TTC549 (cell line): ENCODE measurements around the gene EFCAB3.
"Not testable (repeated sequence)": the region's sequence is repeated elsewhere in the genome, so short reads cannot be mapped to it uniquely, and the experiment has no call there.

Experiments
- FAIRE-seq: peaks from 2 replicates; lab custom pipeline; 2012; peaks lifted over from hg19 to GRCh38; lab: Jason Lieb, UNC

Gene EFCAB3

GRCh38 chr17:62465271-62465670 is 84.9 kb downstream of the EFCAB3 start:
- not testable (repeated sequence) for FAIRE-seq
